ENCODE data around the gene APBB1IP.
"Not testable (repeated sequence)": the region's sequence is repeated elsewhere in the genome, so short reads cannot be mapped to it uniquely, and the experiment has no call there.

The APBB1IP gene

GRCh38 chr10:26466531-26466930 lies 28.4 kb downstream of the APBB1IP start:
- H3K9me3 ChIP-seq (ENCODE audit: control insufficient read depth, insufficient read depth, low read depth, low read length); H3K4me1 ChIP-seq (ENCODE audit: control insufficient read depth, insufficient read depth, low read length); H3K36me3 ChIP-seq (ENCODE audit: control insufficient read depth in 2 of 2, insufficient read depth in 1 of 2, low read length in 2 of 2); H3K27ac ChIP-seq (ENCODE audit: extremely low read depth, low read depth, low read length); CTCF ChIA-PET; POLR2A ChIA-PET; H3K4me3 ChIP-seq (ENCODE audit: low read depth, low read length): not testable (repeated sequence)

GRCh38 chr10:26467639-26468038 lies 29.5 kb downstream of the APBB1IP start:
- CTCF ChIA-PET: no interaction called here
- H3K27ac ChIP-seq (ENCODE audit: extremely low read depth, low read depth, low read length): no peak overlapping the region
- POLR2A ChIA-PET: no interaction called here

More at GRCh38 chr10:26467639-26468038, 29.5 kb downstream of the APBB1IP start:
- H3K9me3 ChIP-seq (ENCODE audit: control insufficient read depth, insufficient read depth, low read depth, low read length): no peaks in the 10 kb centered on the region
- H3K4me3 ChIP-seq (ENCODE audit: low read depth, low read length): no peak overlapping the region
- TF ChIP-seq HOXD13 (CRISPR knock-in tag; IDR thresholded peaks at IDR 0.05; ENCODE audit: borderline replicate concordance) (no peak), SCRT2 (tag by site-specific recombination; IDR thresholded peaks at IDR 0.05) (no peak), KLF1 (tag by site-specific recombination; IDR thresholded peaks at IDR 0.05) (no peak), ZNF704 (tag by site-specific recombination; IDR thresholded peaks at IDR 0.05) (no peak), ZNF623 (tag by site-specific recombination; IDR thresholded peaks at IDR 0.05) (no peak), ZNF292 (tag by site-specific recombination; IDR thresholded peaks at IDR 0.05; ENCODE audit: borderline replicate concordance, low read depth) (no peak), ZNF701 (tag by site-specific recombination; IDR thresholded peaks at IDR 0.05) (no peak), ZNF274 (IDR thresholded peaks at IDR 0.05; ENCODE audit: low read length) (no peak), ZNF274 (tag by site-specific recombination; IDR thresholded peaks at IDR 0.05; ENCODE audit: borderline replicate concordance) (no peak), ZNF280D (tag by site-specific recombination; IDR thresholded peaks at IDR 0.05) (no peak), SALL2 (tag by site-specific recombination; IDR thresholded peaks at IDR 0.05; ENCODE audit: borderline replicate concordance) (no peak), ZNF747 (tag by site-specific recombination; IDR thresholded peaks at IDR 0.05) (no peak), ZNF707 (tag by site-specific recombination; IDR thresholded peaks at IDR 0.05) (no peak), PRDM6 (tag by site-specific recombination; IDR thresholded peaks at IDR 0.05) (no peak), OSR2 (tag by site-specific recombination; IDR thresholded peaks at IDR 0.05) (no peak), ZNF184 (tag by site-specific recombination; IDR thresholded peaks at IDR 0.05) (no peak), ZNF660 (tag by site-specific recombination; IDR thresholded peaks at IDR 0.05) (no peak), ZNF510 (tag by site-specific recombination; IDR thresholded peaks at IDR 0.05; ENCODE audit: insufficient replicate concordance) (no peak), ZNF155 (tag by site-specific recombination; IDR thresholded peaks at IDR 0.05) (no peak), ATF2 (tag by site-specific recombination; IDR thresholded peaks at IDR 0.05; ENCODE audit: low read depth) (no peak)
- no peaks in the 10 kb centered on the region for H3K36me3 ChIP-seq (ENCODE audit: control insufficient read depth in 2 of 2, insufficient read depth in 1 of 2, low read length in 2 of 2)
- H3K4me1 ChIP-seq (ENCODE audit: control insufficient read depth, insufficient read depth, low read length): no peaks in the 10 kb centered on the region

Data from HEK293 (cell line).